Loucy (cell line): ENCODE measurements around the gene STARD13.

ENCODE experiments used
- H2AFZ ChIP-seq: fragments of 200-600 bp; sonication (generic); 2 replicates; pipeline ENCODE4 v1.6.0; 2016; ENCODE audit warnings: antibody characterized with exemption, mild to moderate bottlenecking, low read length, moderate library complexity
- H3F3A ChIP-seq: fragments of 200-600 bp; 2 replicates; pipeline ENCODE4 v1.6.0; 2016; ENCODE audit warnings: antibody characterized with exemption, low read depth, mild to moderate bottlenecking
- H3K27me3 ChIP-seq: fragments of 200-600 bp; sonication (generic); 2 replicates; pipeline ENCODE4 v1.6.1; 2014; ENCODE audit warnings: low read length, mild to moderate bottlenecking; ENCODE audit not compliant: insufficient read depth, poor library complexity, severe bottlenecking
- H3K36me3 ChIP-seq: fragments of 200-600 bp; sonication (generic); 2 replicates; pipeline ENCODE4 v1.6.1; 2016; ENCODE audit warnings: low read length; ENCODE audit not compliant: insufficient read depth
- H3K4me1 ChIP-seq: fragments of 200-600 bp; sonication (generic); 2 replicates; pipeline ENCODE4 v1.5.1; 2014; ENCODE audit warnings: low read length, mild to moderate bottlenecking; ENCODE audit not compliant: insufficient read depth, poor library complexity, severe bottlenecking
- H3K4me2 ChIP-seq: fragments of 200-600 bp; sonication (generic); 2 replicates; pipeline ENCODE4 v1.6.0; 2014; ENCODE audit warnings: antibody characterized with exemption, low read length, low read depth, mild to moderate bottlenecking; ENCODE audit not compliant: poor library complexity, severe bottlenecking
- H3K4me3 ChIP-seq: fragments of 200-600 bp; sonication (generic); 2 replicates; pipeline ENCODE4 v1.5.1; 2014; ENCODE audit warnings: low read length, mild to moderate bottlenecking, mixed read lengths; ENCODE audit not compliant: poor library complexity, severe bottlenecking
- H3K79me2 ChIP-seq: fragments of 200-600 bp; sonication (generic); 2 replicates; pipeline ENCODE4 v1.6.1; 2014; ENCODE audit warnings: low read length; ENCODE audit not compliant: insufficient read depth
- H3K9ac ChIP-seq: fragments of 200-600 bp; sonication (generic); 2 replicates; pipeline ENCODE4 v1.6.0; 2014; ENCODE audit warnings: mild to moderate bottlenecking, low read depth, low read length, moderate library complexity; ENCODE audit not compliant: poor library complexity, severe bottlenecking
- H3K9me2 ChIP-seq: fragments of 200-600 bp; sonication (generic); replicated peaks from 2 replicates; pipeline ENCODE4 v1.6.1; 2016; ENCODE audit warnings: low read depth, low read length, mixed read lengths
- H3K9me3 ChIP-seq: fragments of 200-600 bp; sonication (generic); 2 replicates; pipeline ENCODE4 v1.6.1; 2014; ENCODE audit warnings: mild to moderate bottlenecking, antibody characterized with exemption, low read length, low read depth; ENCODE audit not compliant: insufficient read depth
- H4K20me1 ChIP-seq: fragments of 200-600 bp; sonication (generic); 2 replicates; pipeline ENCODE4 v1.6.0; 2014; ENCODE audit warnings: antibody characterized with exemption, low read length, mild to moderate bottlenecking; ENCODE audit not compliant: insufficient read depth, poor library complexity, severe bottlenecking
- EZH2phosphoT487 ChIP-seq: fragments of 200-600 bp; IDR thresholded peaks from 2 replicates; pipeline ENCODE4 v1.6.1; 2018; ENCODE audit warnings: antibody characterized with exemption, mild to moderate bottlenecking, moderate library complexity, borderline replicate concordance
- TF ChIP-seq, protein P1 (sequence below): fragments of 200-600 bp; sonication (generic); conservative IDR thresholded peaks from 2 replicates; pipeline ENCODE4 v1.5.1; 2014; ENCODE audit warnings: mild to moderate bottlenecking, antibody characterized with exemption, low read length

The STARD13 gene

DNA sequence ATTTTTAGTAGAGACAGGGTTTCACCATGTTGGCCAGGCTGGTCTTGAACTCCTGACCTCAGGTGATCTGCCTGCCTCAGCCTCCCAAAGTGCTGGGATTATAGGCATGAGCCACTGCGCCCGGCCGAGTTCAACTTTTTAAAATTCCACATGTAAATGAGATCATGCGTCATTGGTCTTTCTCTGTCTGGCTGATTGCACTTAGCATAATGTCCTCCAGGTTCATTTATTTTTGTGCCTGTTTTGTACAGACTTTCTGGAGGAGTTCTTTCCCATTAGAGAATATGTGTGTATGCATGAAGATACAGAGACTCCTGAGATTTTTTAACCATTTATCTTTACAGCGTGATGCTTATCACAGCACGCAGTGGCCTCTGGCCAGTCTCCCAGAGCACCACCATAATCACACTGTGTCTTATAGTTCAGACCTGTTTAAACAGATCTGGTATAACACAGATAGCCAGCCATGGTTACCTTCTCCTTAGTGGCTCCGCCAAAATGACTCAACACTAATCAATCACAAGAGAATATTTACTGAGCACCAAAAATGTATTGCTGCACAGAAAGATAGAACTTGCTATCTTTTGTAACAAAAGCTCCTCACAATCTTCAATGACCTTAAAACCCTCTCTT lies 11.4 kb upstream of the STARD13 start:
- H3K9ac ChIP-seq = no peak overlapping the region
- H3K4me3 ChIP-seq = no peak overlapping the region
- H3K79me2 ChIP-seq = no peaks in the 10 kb centered on the region
- H3F3A ChIP-seq = no peaks in the 10 kb centered on the region
- H3K4me2 ChIP-seq = no peak overlapping the region
- no peaks in the 10 kb centered on the region for H3K36me3 ChIP-seq
- H4K20me1 ChIP-seq = no peaks in the 10 kb centered on the region
- no peaks in the 10 kb centered on the region for H3K27me3 ChIP-seq
- H3K9me3 ChIP-seq = no peaks in the 10 kb centered on the region
- H3K9me2 ChIP-seq = no peaks in the 10 kb centered on the region
- TF ChIP-seq, protein P1, sequence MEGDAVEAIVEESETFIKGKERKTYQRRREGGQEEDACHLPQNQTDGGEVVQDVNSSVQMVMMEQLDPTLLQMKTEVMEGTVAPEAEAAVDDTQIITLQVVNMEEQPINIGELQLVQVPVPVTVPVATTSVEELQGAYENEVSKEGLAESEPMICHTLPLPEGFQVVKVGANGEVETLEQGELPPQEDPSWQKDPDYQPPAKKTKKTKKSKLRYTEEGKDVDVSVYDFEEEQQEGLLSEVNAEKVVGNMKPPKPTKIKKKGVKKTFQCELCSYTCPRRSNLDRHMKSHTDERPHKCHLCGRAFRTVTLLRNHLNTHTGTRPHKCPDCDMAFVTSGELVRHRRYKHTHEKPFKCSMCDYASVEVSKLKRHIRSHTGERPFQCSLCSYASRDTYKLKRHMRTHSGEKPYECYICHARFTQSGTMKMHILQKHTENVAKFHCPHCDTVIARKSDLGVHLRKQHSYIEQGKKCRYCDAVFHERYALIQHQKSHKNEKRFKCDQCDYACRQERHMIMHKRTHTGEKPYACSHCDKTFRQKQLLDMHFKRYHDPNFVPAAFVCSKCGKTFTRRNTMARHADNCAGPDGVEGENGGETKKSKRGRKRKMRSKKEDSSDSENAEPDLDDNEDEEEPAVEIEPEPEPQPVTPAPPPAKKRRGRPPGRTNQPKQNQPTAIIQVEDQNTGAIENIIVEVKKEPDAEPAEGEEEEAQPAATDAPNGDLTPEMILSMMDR = no peak
- TF ChIP-seq EZH2phosphoT487 = no peak
- H3K4me1 ChIP-seq = no peaks in the 10 kb centered on the region
- H2AFZ ChIP-seq = no peak overlapping the region

DNA sequence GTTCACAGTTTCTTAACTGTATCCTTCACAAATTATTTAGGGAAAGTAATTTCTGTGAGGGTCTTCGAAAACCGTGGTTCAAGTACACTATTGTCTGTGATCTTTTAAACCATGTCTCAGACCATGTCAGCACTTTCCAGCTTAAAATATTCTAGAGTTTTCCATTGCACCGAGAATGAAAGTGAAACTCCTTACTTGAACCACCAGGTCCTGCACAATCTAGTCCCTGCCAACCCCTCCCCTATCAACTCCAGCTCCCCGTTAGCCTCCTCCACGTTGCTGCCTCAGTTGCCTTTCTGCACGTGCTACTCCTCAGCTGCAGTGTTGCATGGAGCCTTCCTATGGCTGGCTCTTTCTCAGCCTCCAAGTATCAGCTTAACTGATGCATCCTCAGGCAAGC lies 7.2 kb upstream of the STARD13 start:
- no peaks in the 10 kb centered on the region for H3K36me3 ChIP-seq
- H3K9me2 ChIP-seq = no peaks in the 10 kb centered on the region
- no peaks in the 10 kb centered on the region for H3K27me3 ChIP-seq
- no peak for TF ChIP-seq EZH2phosphoT487
- TF ChIP-seq, protein P1 = no peak
- H3F3A ChIP-seq = no peaks in the 10 kb centered on the region
- H3K9ac ChIP-seq = no peak overlapping the region
- H2AFZ ChIP-seq = peak overlapping the region; percentile 2; the same call in 1 of the 2 replicates
- H3K4me1 ChIP-seq = no peaks in the 10 kb centered on the region
- no peak overlapping the region for H3K4me3 ChIP-seq
- H3K79me2 ChIP-seq = no peaks in the 10 kb centered on the region
- H3K9me3 ChIP-seq = no peaks in the 10 kb centered on the region
- no peaks in the 10 kb centered on the region for H4K20me1 ChIP-seq
- H3K4me2 ChIP-seq = peak overlapping the region; percentile 25

DNA sequence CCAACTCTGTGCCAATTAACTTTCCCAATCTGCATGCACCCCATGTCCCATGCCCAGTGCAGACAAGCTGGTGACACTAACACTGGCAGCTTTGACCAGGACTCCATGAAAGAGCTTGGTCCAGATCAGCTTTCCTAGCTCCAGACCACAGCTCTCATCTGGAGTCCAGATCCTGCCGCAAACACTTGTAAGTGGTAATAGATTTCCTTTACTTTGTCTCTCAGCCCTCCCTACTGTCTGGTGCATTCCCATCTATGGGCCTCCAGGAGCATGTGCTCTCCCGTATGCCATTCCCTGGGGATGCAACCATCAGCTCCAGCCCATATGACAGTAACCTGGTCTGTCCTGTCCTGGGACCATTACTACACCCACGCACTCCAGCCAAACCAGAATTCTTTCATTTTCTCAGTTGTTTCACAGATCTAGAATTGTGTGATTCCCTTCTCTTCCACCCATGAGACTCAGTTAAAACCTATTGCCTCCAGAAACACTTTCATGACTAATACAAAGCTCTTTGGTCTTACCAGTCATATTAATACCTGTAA lies 4.9 kb upstream of the STARD13 start:
- Histone ChIP-seq H3K79me2 (no peaks in the 10 kb centered on the region), H3K4me3 (no peak overlapping the region), H2AFZ (no peak overlapping the region), H3K9me2 (no peaks in the 10 kb centered on the region), H3K9me3 (no peaks in the 10 kb centered on the region), H3K36me3 (no peaks in the 10 kb centered on the region), H3K9ac (no peak overlapping the region), H3K4me1 (no peaks in the 10 kb centered on the region), H4K20me1 (no peaks in the 10 kb centered on the region), H3K27me3 (no peaks in the 10 kb centered on the region), H3K4me2 (no peak overlapping the region), H3F3A (no peaks in the 10 kb centered on the region)
- TF ChIP-seq, protein P1 = no peak
- no peak for TF ChIP-seq EZH2phosphoT487
